Spleen (tissue), 7 donors: ENCODE results near the gene FAM185A.
"Not testable (repeated sequence)": the region's sequence is repeated elsewhere in the genome, so short reads cannot be mapped to it uniquely, and the experiment has no call there.

Experiments used
- CTCF ChIP-seq, 11 experiments: fragments of 200-600 bp in 7 of 11; fragments of 450-650 bp in 4 of 11; sonication (generic) in 4 of 11; IDR thresholded peaks in 8 of 11; conservative IDR thresholded peaks in 3 of 11; 1 replicate in 7 of 11; 2 replicates in 4 of 11; pipeline versions ENCODE4 v1.4.0 to v1.8.0; 2016 to 2021; ENCODE audit warnings: antibody characterized with exemption in 11 of 11, inconsistent platforms in 4 of 11, mild to moderate bottlenecking in 1 of 11
- POLR2A ChIP-seq, 3 donors: fragments of 450-650 bp; IDR thresholded peaks; one replicate each; pipeline ENCODE4 v1.5.1; 2017; ENCODE audit warnings: antibody characterized with exemption in 3 of 3, mild to moderate bottlenecking in 1 of 3
- donor health status: DM: no; HTN: no; CAD: no; lungs with moderate emphysema.
- donor health status: DM: no; HTN: no; CAD: no.
- donor health status: DM: no; HTN: no; CAD: no.

- not testable (repeated sequence) for TF ChIP-seq CTCF (IDR thresholded peaks at IDR 0.05 in 8 of 11, conservative IDR thresholded peaks at IDR 0.05 in 3 of 11); POLR2A (IDR thresholded peaks at IDR 0.05)
These were observed 89.8 kb downstream of the FAM185A start for GRCh38 chr7:102838572-102839101.
